HCT116 (cell line): Measurements from ENCODE around the gene BCAS2. TPM values are rescaled to one million over a fixed set of nuclear protein-coding genes. Genes with fewer than 3 reads are reported as not detected.

Experiments
- ATAC-seq: fragments of 200-7000 bp; cut with Tn5 transposase; 2 replicates; pipeline ENCODE4 v1.9.1; 2020; ENCODE audit warnings: mild to moderate bottlenecking, moderate library complexity
- BruUV-seq: library from RNA; stranded (reverse); fragments of 400-500 nt; replicated peaks from 2 replicates; lab custom pipeline; 2021; lab: Mats Ljungman, UMichigan
- CTCF ChIA-PET: fragments of 300-600 bp; sonication (Branson Sonifier 250); formaldehyde crosslinking; loops from one replicate; lab custom pipeline; 2021; ENCODE audit warnings: antibody characterized with exemption; lab: Charles Lee
- POLR2A ChIA-PET: fragments of 300-600, 350-600 bp; sonication (Branson Sonifier 250); formaldehyde crosslinking; loops from one replicate; lab custom pipeline; 2021; ENCODE audit warnings: antibody characterized with exemption; lab: Charles Lee
- RAD21 ChIA-PET, 2 experiments: fragments of 300-600 bp; sonication (Branson Sonifier 250); formaldehyde crosslinking; loops; one replicate each; lab custom pipeline; 2023; ENCODE audit warnings: low total read pairs in 2 of 2; ENCODE audit not compliant: uncharacterized antibody in 2 of 2, unreplicated experiment in 2 of 2, low non-redundant PET in 1 of 2; lab: Charles Lee
- DNase-seq: peaks from one replicate; pipeline ENCODE4 v3.0.0-alpha.2; 2010; ENCODE audit warnings: low read depth, low spot score
- H2AFZ ChIP-seq: fragments of 200-600 bp; shearing (Covaris generic), sonication (generic); 2 replicates; pipeline ENCODE4 v1.6.1; 2017; ENCODE audit warnings: low read depth, mixed run types, mixed read lengths, antibody characterized with exemption, low read length; ENCODE audit not compliant: poor library complexity, severe bottlenecking
- H3K27ac ChIP-seq: 2 replicates; pipeline ENCODE4 v1.5.1; 2012; ENCODE audit warnings: low read depth, low read length
- H3K27me3 ChIP-seq: fragments of 200-600 bp; sonication (generic); 2 replicates; pipeline ENCODE4 v1.6.1; 2016; ENCODE audit warnings: mixed run types, low read length, mixed read lengths; ENCODE audit not compliant: insufficient read depth
- H3K36me3 ChIP-seq, 2 experiments: fragments of 200-500 bp in 1 of 2; fragments of 200-600 bp in 1 of 2; sonication (Bioruptor generic) in 1 of 2; sonication (generic) in 1 of 2; 2 replicates each; pipeline versions ENCODE4 v1.5.1 to v1.6.1; 2014 to 2016; ENCODE audit warnings: low read length in 2 of 2, inconsistent platforms in 1 of 2, mixed read lengths in 1 of 2, mixed run types in 1 of 2; ENCODE audit not compliant: insufficient read depth in 2 of 2, control insufficient read depth in 1 of 2
- H3K4me1 ChIP-seq, 2 experiments: fragments of 200-600 bp in 1 of 2; sonication (generic) in 1 of 2; 2 replicates each; pipeline versions ENCODE4 v1.5.1 to v1.6.1; 2012 to 2017; ENCODE audit warnings: low read length in 2 of 2, inconsistent platforms in 1 of 2, mild to moderate bottlenecking in 1 of 2, mixed read lengths in 1 of 2, mixed run types in 1 of 2, moderate library complexity in 1 of 2; ENCODE audit not compliant: insufficient read depth in 2 of 2, control insufficient read depth in 1 of 2
- H3K4me2 ChIP-seq: fragments of 200-600 bp; sonication (generic); 2 replicates; pipeline ENCODE4 v1.6.1; 2017; ENCODE audit warnings: mixed run types, low read length, mixed read lengths
- H3K4me3 ChIP-seq, 2 experiments: fragments of 200-600 bp in 1 of 2; sonication (generic) in 1 of 2; replicated peaks in 1 of 2; 2 replicates each; pipeline ENCODE4 v1.5.1; 2011 to 2016; ENCODE audit warnings: low read length in 2 of 2, control low read depth in 1 of 2, low read depth in 1 of 2, mild to moderate bottlenecking in 1 of 2, mixed read lengths in 1 of 2, mixed run types in 1 of 2
- H3K79me2 ChIP-seq: fragments of 200-600 bp; sonication (generic); 2 replicates; pipeline ENCODE4 v1.6.1; 2017; ENCODE audit warnings: mild to moderate bottlenecking, mixed run types, low read length, moderate library complexity, mixed read lengths; ENCODE audit not compliant: insufficient read depth
- H3K9ac ChIP-seq: fragments of 200-600 bp; sonication (generic); 2 replicates; pipeline ENCODE4 v1.6.1; 2016; ENCODE audit warnings: low read length, mixed read lengths
- H3K9me2 ChIP-seq: fragments of 200-600 bp; sonication (generic), shearing (Covaris generic); 2 replicates; pipeline ENCODE4 v1.6.1; 2017; ENCODE audit warnings: mixed run types, mild to moderate bottlenecking, moderate library complexity; ENCODE audit not compliant: insufficient read depth
- H3K9me3 ChIP-seq, 2 experiments: fragments of 200-500 bp in 1 of 2; fragments of 200-600 bp in 1 of 2; sonication (Bioruptor generic) in 1 of 2; sonication (generic) in 1 of 2; 2 replicates each; pipeline ENCODE4 v1.6.1; 2014 to 2017; ENCODE audit warnings: low read length in 2 of 2, mixed read lengths in 2 of 2, inconsistent platforms in 1 of 2, low read depth in 1 of 2, mild to moderate bottlenecking in 1 of 2, mixed run types in 1 of 2, moderate library complexity in 1 of 2; ENCODE audit not compliant: control insufficient read depth in 1 of 2, insufficient read depth in 1 of 2
- H4K20me1 ChIP-seq: fragments of 200-600 bp; sonication (generic), shearing (Covaris generic); 2 replicates; pipeline ENCODE4 v1.6.1; 2017; ENCODE audit warnings: mixed run types, mild to moderate bottlenecking, moderate library complexity; ENCODE audit not compliant: insufficient read depth
- CEBPB ChIP-seq: IDR thresholded peaks from 2 replicates; pipeline ENCODE4 v1.6.1; 2012; ENCODE audit warnings: low read depth
- EZH2 ChIP-seq: fragments of 200-600 bp; sonication (generic); IDR thresholded peaks from 2 replicates; pipeline ENCODE4 v1.6.1; 2017; ENCODE audit warnings: antibody characterized with exemption, mixed run types
- JUND ChIP-seq: IDR thresholded peaks from 2 replicates; pipeline ENCODE4 v1.6.1; 2012
- POLR2A ChIP-seq: IDR thresholded peaks from 2 replicates; pipeline ENCODE4 v1.7.0; 2011; ENCODE audit warnings: borderline replicate concordance; ENCODE audit not compliant: insufficient read depth, insufficient read length; ENCODE audit errors: extremely low read depth
- POLR2AphosphoS5 ChIP-seq: IDR thresholded peaks from 2 replicates; pipeline ENCODE4 v1.6.1; 2011; ENCODE audit warnings: mild to moderate bottlenecking, low read depth, low read length, moderate library complexity
- SIN3A ChIP-seq: IDR thresholded peaks from 2 replicates; pipeline ENCODE4 v1.6.1; 2012; ENCODE audit warnings: low read depth
- SRF ChIP-seq: IDR thresholded peaks from 2 replicates; pipeline ENCODE4 v1.6.1; 2012; ENCODE audit warnings: low read depth
- TCF7L2 ChIP-seq: IDR thresholded peaks from 2 replicates; pipeline ENCODE4 v1.7.0; 2011; ENCODE audit warnings: borderline replicate concordance, inconsistent platforms; ENCODE audit not compliant: insufficient read depth, insufficient read length; ENCODE audit errors: extremely low read depth
- YY1 ChIP-seq: IDR thresholded peaks from 2 replicates; pipeline ENCODE4 v1.6.1; 2011; ENCODE audit warnings: low read length, low read depth, moderate library complexity, mild to moderate bottlenecking; ENCODE audit not compliant: insufficient replicate concordance; ENCODE audit errors: extremely low read depth
- intact Hi-C: fragments of 100-400 bp; cut with micrococcal nuclease; formaldehyde crosslinking; loops from 2 replicates; pipeline ENCODE4 v1.10.0; 2022
- total RNA-seq: library from RNA; stranded (reverse); gene quantifications from one replicate; pipeline ENCODE4 v1.2.1, GENCODE V29; 2021; ENCODE audit not compliant: unreplicated experiment
- TF ChIP-seq, protein P1 (sequence below): IDR thresholded peaks from 2 replicates; pipeline ENCODE4 v1.6.1; 2011; ENCODE audit warnings: mild to moderate bottlenecking, low read length, moderate library complexity; ENCODE audit not compliant: insufficient replicate concordance; ENCODE audit errors: extremely low read depth
- TF ChIP-seq, protein P2 (sequence below), 3 experiments: fragments of 200-600 bp in 1 of 3; sonication (generic) in 1 of 3; IDR thresholded peaks in 2 of 3; conservative IDR thresholded peaks in 1 of 3; 2 replicates each; pipeline ENCODE4 v1.5.1; 2012 to 2017; ENCODE audit warnings: low read depth in 2 of 3, low read length in 2 of 3, antibody characterized with exemption in 1 of 3, borderline replicate concordance in 1 of 3, control low read depth in 1 of 3, mild to moderate bottlenecking in 1 of 3, mixed read lengths in 1 of 3, mixed run types in 1 of 3, moderate library complexity in 1 of 3; ENCODE audit not compliant: insufficient read depth in 1 of 3

Gene BCAS2
- total RNA-seq, 1 experiment from 2014 or later, result 45.2 TPM

DNA sequence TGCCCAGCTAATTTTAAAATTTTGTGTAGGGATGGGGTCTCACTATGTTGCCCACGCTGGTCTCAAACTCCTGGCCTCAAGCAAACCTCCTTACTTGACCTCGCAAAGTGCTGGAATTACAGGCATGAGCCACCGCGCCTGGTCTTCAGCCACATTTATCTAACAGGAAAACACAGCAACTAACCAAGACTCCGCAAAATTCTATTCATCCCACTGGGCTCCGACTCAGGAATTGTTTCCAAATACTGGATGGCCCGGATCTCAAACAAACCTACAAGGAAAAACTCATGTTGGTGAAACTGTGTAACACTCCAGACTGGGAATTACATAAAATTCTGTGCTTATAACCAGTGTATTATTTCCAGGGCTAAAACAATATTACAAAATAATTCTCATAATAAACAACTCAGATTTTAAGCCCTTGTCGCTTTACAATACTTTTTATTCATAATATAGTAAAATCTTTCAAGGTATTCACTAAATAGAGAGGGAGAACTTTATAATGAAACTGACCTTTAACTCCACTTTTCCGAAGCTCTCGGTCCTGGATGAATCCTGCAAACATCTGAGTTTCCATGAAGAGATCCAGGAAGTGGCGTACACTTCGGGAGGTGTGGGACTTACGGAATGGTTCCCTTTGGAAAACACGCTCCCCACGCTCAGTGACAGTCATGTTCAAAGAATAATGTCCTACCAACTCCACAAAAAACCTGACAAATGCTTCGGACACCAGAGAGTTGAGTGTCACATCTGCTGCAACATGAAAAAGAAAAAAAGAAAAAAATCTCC is 6.0 kb upstream of the BCAS2 start:
- Histone ChIP-seq H3K4me2 (no peak overlapping the region), H3K9me2 (no peaks in the 10 kb centered on the region), H3K9ac (no peak overlapping the region), H4K20me1 (no peaks in the 10 kb centered on the region), H3K27me3 (no peaks in the 10 kb centered on the region), H2AFZ (no peak overlapping the region), H3K79me2 (peaks cover 2% of the 10 kb centered on the region; the same call in 1 of the 2 replicates), H3K36me3 (no peaks in the 10 kb centered on the region), H3K4me1 (peaks cover under 1 to 8% of the 10 kb centered on the region in 2 experiments; a peak in 3 of 4 replicates), H3K4me3 (no peak overlapping the region), H3K27ac (no peak overlapping the region), H3K9me3 (no peaks in the 10 kb centered on the region)
- TF ChIP-seq JUND, result no peak
- no peak for TF ChIP-seq EZH2
- no peak for TF ChIP-seq SIN3A
- no peak for TF ChIP-seq SRF
- no peak for TF ChIP-seq YY1
- TF ChIP-seq TCF7L2, result no peak
- no peak for TF ChIP-seq POLR2A
- TF ChIP-seq, protein P1, sequence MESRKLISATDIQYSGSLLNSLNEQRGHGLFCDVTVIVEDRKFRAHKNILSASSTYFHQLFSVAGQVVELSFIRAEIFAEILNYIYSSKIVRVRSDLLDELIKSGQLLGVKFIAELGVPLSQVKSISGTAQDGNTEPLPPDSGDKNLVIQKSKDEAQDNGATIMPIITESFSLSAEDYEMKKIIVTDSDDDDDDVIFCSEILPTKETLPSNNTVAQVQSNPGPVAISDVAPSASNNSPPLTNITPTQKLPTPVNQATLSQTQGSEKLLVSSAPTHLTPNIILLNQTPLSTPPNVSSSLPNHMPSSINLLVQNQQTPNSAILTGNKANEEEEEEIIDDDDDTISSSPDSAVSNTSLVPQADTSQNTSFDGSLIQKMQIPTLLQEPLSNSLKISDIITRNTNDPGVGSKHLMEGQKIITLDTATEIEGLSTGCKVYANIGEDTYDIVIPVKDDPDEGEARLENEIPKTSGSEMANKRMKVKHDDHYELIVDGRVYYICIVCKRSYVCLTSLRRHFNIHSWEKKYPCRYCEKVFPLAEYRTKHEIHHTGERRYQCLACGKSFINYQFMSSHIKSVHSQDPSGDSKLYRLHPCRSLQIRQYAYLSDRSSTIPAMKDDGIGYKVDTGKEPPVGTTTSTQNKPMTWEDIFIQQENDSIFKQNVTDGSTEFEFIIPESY, result no peak
- no peak for TF ChIP-seq POLR2AphosphoS5
- TF ChIP-seq, protein P2, sequence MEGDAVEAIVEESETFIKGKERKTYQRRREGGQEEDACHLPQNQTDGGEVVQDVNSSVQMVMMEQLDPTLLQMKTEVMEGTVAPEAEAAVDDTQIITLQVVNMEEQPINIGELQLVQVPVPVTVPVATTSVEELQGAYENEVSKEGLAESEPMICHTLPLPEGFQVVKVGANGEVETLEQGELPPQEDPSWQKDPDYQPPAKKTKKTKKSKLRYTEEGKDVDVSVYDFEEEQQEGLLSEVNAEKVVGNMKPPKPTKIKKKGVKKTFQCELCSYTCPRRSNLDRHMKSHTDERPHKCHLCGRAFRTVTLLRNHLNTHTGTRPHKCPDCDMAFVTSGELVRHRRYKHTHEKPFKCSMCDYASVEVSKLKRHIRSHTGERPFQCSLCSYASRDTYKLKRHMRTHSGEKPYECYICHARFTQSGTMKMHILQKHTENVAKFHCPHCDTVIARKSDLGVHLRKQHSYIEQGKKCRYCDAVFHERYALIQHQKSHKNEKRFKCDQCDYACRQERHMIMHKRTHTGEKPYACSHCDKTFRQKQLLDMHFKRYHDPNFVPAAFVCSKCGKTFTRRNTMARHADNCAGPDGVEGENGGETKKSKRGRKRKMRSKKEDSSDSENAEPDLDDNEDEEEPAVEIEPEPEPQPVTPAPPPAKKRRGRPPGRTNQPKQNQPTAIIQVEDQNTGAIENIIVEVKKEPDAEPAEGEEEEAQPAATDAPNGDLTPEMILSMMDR (IDR thresholded peaks at IDR 0.05 in 2 of 3, conservative IDR thresholded peaks at IDR 0.05 in 1 of 3; ENCODE audit: borderline replicate concordance in 1 of 3, insufficient read depth in 1 of 3, low read depth in 2 of 3, low read length in 2 of 3), result no peak
- TF ChIP-seq CEBPB, result no peak
- ChIA-PET POLR2A (no interaction called here), CTCF (no interaction called here), RAD21 (no interaction called here)
- no peak for ATAC-seq
- no peak for DNase-seq
- intact Hi-C loops, result no loop called here
- BruUV-seq, result no TSS peak
